Activated CD4-positive, alpha-beta T cell treated with anti-CD3 and anti-CD28 coated beads, Interleukin-2, Interleukin-6, amounts not matched to agents 100 ng/mL and 50 ng/mL, durations not matched to agents 16 hours and 8 hours (primary cell): ENCODE results near the gene CALD1.

Experiments
- DNase-seq: peaks from one replicate; pipeline ENCODE4 v3.0.0-alpha.2; 2020

The CALD1 gene

GRCh38 chr7:134870156-134870555 lies 90.7 kb downstream of the CALD1 start:
- no peak for DNase-seq

DNA sequence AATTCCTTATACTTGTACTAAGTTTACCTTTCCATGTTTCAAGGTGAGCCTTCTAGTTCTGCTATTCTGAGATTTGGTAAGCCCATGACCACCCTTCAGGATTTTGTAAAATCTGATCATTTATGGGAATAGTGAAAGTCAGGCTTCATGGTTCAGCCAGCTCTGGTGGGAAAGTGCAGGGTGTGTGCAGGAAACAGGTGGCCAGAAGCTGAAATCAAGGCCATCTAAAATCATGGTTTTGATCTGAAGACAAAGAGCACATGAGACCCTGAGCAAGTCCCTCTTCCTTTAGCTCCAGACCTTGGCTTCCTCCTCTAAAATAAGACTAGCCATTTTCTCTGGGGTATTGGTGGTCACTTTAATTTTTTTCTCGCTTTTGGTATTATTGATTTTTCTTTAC lies 91.3 kb downstream of the CALD1 start:
- no peak for DNase-seq

DNA sequence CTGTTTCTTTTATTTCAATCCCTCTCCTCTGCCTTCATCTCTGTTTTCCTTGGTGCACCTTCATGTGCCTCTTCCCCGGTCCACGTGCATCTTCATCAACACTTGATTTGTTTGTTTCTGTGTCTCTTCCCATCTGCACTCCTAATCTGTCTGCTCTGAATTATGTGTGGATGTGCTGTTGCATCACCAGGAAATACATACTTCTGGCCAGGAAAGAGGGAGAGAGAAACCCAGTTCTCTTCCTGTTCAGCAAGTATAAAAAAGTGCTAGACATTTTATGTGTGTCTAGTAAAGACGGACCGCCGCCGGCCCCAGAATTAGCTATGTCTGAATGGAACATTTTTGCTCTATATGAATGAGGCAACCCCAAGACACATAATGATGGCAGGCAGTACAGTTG lies 93.8 kb downstream of the CALD1 start:
- no peak for DNase-seq

DNA sequence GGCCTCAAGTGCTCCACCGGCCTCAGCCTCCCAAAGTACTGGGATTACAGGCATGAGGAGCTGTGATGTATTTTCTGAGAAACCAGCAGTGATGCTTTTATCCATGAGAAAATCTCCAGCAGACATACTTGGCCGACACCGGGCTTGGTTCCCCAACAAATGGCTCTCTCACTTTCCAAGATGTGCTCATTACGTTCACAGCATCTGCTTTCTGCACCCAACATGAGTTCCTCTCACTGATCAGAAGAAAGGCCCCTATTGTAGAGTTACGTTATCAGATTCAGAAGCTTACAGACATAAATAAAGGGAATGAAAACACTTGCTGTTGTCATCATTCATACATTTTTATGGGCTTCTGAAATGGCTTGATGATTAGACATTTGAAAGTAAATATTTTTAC lies 95.0 kb downstream of the CALD1 start:
- no peak for DNase-seq

- no peak for DNase-seq
These were observed 96.4 kb downstream of the CALD1 start for GRCh38 chr7:134875867-134876266.

GRCh38 chr7:134878746-134879357 lies 99.4 kb downstream of the CALD1 start:
- DNase-seq, result no peak

DNA sequence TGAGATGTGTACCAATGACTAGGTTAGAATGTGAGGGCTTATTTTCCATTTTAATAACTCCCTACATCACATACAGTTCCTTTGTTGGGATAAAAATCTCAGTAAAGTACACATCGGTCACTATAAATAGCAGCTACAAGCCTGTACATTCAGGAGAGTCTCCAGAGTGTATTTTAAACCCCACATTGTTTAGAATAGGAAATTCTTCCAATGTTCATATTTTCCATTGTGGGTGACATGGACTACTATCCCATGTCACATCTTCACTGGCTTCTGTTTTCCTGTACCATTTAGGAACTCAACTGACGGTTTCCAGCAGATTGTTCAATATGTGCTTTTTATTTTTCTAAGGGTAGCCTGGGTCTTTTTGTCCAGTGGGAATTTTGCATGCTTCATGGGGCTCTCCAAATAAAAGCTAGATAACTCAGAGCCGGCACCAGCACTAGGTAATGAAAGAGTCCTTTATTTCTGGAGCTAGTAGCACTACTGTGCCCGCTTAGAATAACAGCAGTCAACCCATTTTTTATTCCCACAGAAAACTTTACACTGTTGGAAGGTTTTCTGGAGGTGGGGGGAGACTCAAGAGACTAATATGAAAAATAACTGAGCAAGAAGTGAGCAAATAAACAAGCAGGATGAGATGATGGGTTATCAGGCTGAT lies 100.5 kb downstream of the CALD1 start:
- DNase-seq, result no peak

GRCh38 chr7:134882481-134882880 lies 103.0 kb downstream of the CALD1 start:
- no peak for DNase-seq

DNA sequence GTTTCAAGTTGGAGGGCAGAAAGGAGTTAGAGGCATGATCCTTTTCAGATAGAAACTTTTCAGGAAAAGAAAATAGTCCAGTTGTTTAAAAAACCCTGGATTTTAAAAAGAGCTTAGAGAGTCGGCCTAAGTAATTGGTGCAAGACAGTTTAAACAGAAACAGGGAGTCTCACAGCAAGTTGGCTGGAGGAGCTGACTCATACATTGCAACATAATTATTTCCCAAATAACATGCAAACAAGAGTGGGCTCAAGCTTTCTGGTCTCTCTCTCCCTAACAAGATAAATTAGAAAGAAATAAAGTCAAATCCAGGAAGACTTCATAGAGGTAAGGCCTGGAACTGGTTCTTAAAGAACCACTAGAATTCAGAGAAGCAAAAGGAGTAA lies 106.5 kb downstream of the CALD1 start:
- DNase-seq, result no peak

DNA sequence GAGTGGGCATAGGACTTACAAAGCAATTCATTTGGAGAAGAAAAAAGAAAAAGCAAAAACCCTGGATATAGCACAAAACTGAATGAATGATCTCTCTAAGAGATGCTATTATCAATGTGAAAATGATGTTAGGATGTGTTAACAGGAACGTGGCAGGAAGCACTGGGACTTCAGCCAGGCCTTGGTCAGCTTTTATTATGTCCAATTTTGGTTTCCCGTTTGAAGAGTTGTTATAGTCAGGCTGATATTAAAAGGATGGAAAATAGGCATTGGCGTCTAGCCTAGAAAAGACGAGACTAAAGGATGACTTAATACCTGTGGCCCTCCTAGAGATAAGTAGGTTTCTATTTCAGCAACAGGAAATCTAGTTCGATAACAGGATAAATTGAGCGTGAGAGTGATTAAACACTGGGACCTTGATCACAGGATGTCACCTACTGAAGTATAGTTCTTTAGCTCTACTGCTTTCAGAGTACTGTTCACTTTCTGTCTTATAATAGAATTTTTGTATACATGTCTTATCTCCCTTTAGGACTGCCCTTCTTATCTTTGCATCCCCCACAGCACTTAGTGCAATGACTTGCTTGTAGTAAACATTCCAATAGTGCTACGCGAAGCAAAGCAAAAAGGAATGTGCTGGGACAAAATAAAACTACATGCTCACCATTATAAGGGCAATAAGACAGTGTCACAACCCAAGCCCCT lies 107.1 kb downstream of the CALD1 start:
- peak; percentile 15 for DNase-seq

GRCh38 chr7:134887523-134887922 lies 108.1 kb downstream of the CALD1 start:
- DNase-seq, result no peak

DNA sequence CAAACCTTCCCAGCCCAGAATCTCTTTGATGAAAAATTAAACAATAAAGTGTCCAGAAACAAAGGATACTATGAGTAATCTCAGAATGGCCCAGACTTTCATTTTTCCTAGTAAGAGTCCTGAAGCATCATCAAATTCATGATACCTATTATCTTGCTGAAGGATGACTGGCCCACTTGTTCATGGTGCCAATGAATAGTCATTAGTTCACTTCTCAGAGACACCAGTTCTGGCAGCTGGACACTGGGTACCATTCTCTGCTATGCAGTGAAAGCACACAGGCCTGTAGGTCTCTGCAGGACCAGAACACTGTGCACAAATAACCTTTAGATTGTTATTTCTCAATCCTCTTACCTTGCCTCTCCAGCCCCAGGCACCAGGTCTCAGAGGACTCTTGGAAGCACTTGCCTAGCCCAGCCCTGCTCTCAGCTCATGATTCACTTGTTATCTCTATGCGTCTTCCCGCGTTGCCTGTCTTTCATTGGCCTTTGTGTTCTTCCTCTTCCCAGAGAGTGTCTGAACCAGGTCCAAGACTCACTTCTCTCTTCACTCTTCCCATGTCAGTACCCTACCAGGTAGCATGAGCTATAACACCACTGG lies 108.8 kb downstream of the CALD1 start:
- DNase-seq, result no peak

GRCh38 chr7:134890246-134891240 lies 111.1 kb downstream of the CALD1 start:
- DNase-seq, result no peak

DNA sequence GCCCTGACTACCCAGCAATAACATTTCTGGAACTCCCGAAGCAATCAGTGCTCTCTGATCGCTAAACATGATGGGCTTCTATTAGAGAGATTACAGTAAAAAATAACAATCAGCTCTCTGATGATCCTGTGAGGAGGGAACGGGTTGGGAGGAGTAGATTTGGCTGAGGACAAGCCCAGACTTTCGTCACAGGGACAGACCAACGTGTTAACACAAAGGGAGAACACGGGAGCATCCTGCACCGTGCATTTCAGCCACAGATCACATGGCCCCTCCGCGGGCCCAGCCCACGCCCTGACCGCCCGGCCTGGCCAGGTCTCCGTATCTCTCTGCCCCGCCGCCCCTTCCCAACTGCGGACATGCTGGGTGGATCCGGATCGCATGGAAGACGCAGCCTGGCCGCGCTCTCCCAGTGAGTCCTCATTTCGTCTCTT lies 111.8 kb downstream of the CALD1 start:
- DNase-seq, result no peak

GRCh38 chr7:134891696-134892678 lies 112.6 kb downstream of the CALD1 start:
- no peak for DNase-seq

DNA sequence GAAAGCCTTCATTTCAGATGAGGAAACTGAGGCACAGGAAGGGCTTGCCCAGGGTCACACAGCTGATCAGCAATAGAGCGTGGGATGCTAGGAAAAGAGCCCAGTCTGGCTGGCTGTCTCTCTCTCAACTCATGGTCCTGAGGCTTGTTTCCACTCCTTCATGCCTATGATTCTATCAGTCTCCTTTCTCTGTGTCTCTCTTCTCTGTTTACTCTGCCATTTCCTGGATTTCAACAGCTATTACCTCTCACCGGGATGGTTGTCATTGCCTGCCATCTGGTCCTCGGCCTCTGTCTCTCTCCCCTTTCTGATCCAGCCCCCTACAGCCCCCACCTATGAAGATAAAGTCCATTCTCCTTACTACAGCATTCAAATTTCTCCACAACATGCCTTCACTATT lies 113.5 kb downstream of the CALD1 start:
- DNase-seq, result no peak

DNA sequence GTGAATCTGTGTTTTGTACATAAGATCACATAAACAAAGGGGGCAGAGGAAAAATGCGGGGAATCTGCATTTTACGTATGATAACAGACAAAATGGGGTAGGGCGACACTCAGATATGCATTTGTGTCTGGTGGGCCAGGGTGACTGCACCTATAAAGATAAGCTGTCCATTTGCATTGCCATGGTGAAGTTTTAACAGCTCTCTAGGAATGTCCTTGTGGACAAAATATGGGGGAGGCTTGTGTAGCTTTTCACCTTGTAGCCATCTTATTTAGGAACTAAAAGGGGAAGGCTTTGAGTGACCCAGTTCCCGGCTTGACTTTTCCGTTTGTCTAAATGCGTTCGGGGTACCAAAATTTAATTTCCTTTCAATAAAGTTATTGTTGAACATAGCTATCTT lies 114.5 kb downstream of the CALD1 start:
- no peak for DNase-seq

DNA sequence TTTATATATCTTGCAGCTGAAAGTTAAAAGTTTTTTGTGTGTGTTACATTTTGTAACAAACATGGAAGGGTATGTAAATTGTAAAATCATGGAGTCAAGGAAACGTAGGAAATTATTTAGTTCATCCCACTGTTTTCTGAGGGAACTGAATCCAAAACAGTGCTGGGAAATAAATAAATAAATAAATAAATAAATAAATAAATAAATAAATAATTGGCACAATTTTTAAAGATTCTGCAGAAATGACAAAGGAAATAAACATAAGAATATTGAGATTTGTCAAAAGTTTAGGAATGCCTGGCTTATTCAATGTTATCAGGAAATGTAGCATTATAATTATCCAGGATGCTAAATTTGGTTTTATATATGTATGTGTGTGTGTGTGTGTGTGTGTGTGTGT lies 115.5 kb downstream of the CALD1 start:
- no peak for DNase-seq

- DNase-seq, result no peak
These were observed 116.6 kb downstream of the CALD1 start for GRCh38 chr7:134896073-134896472.

DNA sequence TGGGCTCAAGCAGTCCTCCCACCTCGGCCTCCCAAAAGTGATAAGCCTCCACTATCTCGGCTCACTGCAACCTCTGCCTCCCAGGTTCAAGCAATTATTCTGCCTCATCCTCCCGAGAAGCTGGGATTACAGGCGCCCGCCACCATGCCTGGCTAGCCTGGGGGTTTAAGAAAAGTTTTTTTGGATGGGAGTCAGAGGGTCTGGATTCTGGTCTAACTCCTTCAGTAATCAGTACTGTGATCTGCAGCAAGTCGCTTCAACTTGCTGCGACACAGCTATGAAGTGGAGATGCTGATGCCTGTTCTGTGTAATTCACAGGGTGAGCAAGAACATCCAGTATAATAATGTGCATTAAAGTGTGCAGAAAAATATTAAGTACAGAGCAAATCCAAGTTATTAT lies 118.5 kb downstream of the CALD1 start:
- DNase-seq, result no peak

GRCh38 chr7:134899729-134900128 lies 120.3 kb downstream of the CALD1 start:
- DNase-seq, result no peak
